Nephron (organoid): ENCODE data around the gene PDCD4.

ENCODE experiments used
- H3K27ac Mint-ChIP-seq, 3 experiments: 2 replicates each; pipeline ENCODE4 v1.8.0; 2020; ENCODE audit warnings: mixed read lengths in 3 of 3, mild to moderate bottlenecking in 2 of 3, moderate library complexity in 1 of 3
- H3K27me3 Mint-ChIP-seq: 2 replicates; pipeline ENCODE4 v1.8.0; 2021; ENCODE audit warnings: low read depth, mild to moderate bottlenecking, moderate library complexity, mixed read lengths
- H3K36me3 Mint-ChIP-seq: 2 replicates; pipeline ENCODE4 v1.8.0; 2020; ENCODE audit warnings: low read depth, mixed read lengths
- H3K4me1 Mint-ChIP-seq: 2 replicates; pipeline ENCODE4 v1.8.0; 2020; ENCODE audit warnings: mixed read lengths
- H3K4me3 Mint-ChIP-seq, 3 experiments: 2 replicates each; pipeline ENCODE4 v1.8.0; 2020; ENCODE audit warnings: mild to moderate bottlenecking in 3 of 3, mixed read lengths in 3 of 3, moderate library complexity in 2 of 3
- H3K9me3 Mint-ChIP-seq: 2 replicates; pipeline ENCODE4 v1.8.0; 2020; ENCODE audit warnings: mixed read lengths
- CTCF ChIP-seq, 3 experiments: fragments of 200-600 bp; sonication (generic); IDR thresholded peaks; one replicate each; pipeline ENCODE4 v1.5.0; 2021; ENCODE audit warnings: antibody characterized with exemption in 3 of 3; ENCODE audit not compliant: unreplicated experiment in 3 of 3

PDCD4 gene

GRCh38 chr10:110843031-110843430 is 28.7 kb upstream of the PDCD4 start:
- Mint-ChIP-seq H3K4me3 (no peak overlapping the region), H3K4me1 (peaks cover 52% of the 10 kb centered on the region), H3K27ac (peak overlapping the region; percentile 8 to 73 (median 52))

GRCh38 chr10:110843796-110844616 is 27.7 kb upstream of the PDCD4 start:
- Mint-ChIP-seq H3K4me3 (no peak overlapping the region), H3K4me1 (peaks cover 46% of the 10 kb centered on the region), H3K9me3 (no peaks in the 10 kb centered on the region), H3K27ac (peak overlapping the region in 1 of 3 experiments; percentile 29), H3K36me3 (no peaks in the 10 kb centered on the region), H3K27me3 (peaks cover 3% of the 10 kb centered on the region)
- no peak for TF ChIP-seq CTCF (IDR thresholded peaks at IDR 0.05; ENCODE audit: unreplicated experiment in 3 of 3)

More at GRCh38 chr10:110843031-110843430, 28.7 kb upstream of the PDCD4 start:
- Mint-ChIP-seq H3K9me3 (no peaks in the 10 kb centered on the region), H3K36me3 (no peaks in the 10 kb centered on the region), H3K27me3 (peaks cover 3% of the 10 kb centered on the region)
- no peak for TF ChIP-seq CTCF (IDR thresholded peaks at IDR 0.05; ENCODE audit: unreplicated experiment in 3 of 3)

GRCh38 chr10:110844617-110844881 is 27.2 kb upstream of the PDCD4 start:
- Mint-ChIP-seq H3K4me1 (peaks cover 43% of the 10 kb centered on the region), H3K9me3 (no peaks in the 10 kb centered on the region), H3K36me3 (no peaks in the 10 kb centered on the region), H3K27ac (peak overlapping the region; percentile 18 to 58 (median 29)), H3K4me3 (no peak overlapping the region), H3K27me3 (peaks cover 3% of the 10 kb centered on the region)
- no peak for TF ChIP-seq CTCF (IDR thresholded peaks at IDR 0.05; ENCODE audit: unreplicated experiment in 3 of 3)

GRCh38 chr10:110845192-110845755 is 26.5 kb upstream of the PDCD4 start:
- Mint-ChIP-seq H3K27me3 (peaks cover 3% of the 10 kb centered on the region), H3K36me3 (no peaks in the 10 kb centered on the region), H3K27ac (peak overlapping the region; percentile 76 to 95 (median 89)), H3K4me3 (no peak overlapping the region), H3K9me3 (no peaks in the 10 kb centered on the region), H3K4me1 (peaks cover 43% of the 10 kb centered on the region)
- TF ChIP-seq CTCF (IDR thresholded peaks at IDR 0.05; ENCODE audit: unreplicated experiment in 3 of 3): no peak

- peaks cover under 1% of the 10 kb centered on the region for H3K27me3 Mint-ChIP-seq
- H3K4me1 Mint-ChIP-seq: peaks cover 46% of the 10 kb centered on the region
- H3K9me3 Mint-ChIP-seq: no peaks in the 10 kb centered on the region
- no peak overlapping the region for H3K4me3 Mint-ChIP-seq
- peak overlapping the region; percentile 76 to 95 (median 89) for H3K27ac Mint-ChIP-seq
- no peak for TF ChIP-seq CTCF (IDR thresholded peaks at IDR 0.05; ENCODE audit: unreplicated experiment in 3 of 3)
- no peaks in the 10 kb centered on the region for H3K36me3 Mint-ChIP-seq
Measured at GRCh38 chr10:110845756-110846620, 25.7 kb upstream of the PDCD4 start.
